KOPT-K1 (cell line): Measurements from ENCODE around the gene SORCS1.

Experiments
- H3K27ac ChIP-seq: fragments of 200-600 bp; sonication (generic); 2 replicates; pipeline ENCODE4 v1.5.1; 2016; ENCODE audit warnings: antibody characterized with exemption, mild to moderate bottlenecking, low read depth, low read length; ENCODE audit not compliant: poor library complexity, severe bottlenecking
- H3K36me3 ChIP-seq: fragments of 200-600 bp; sonication (generic); 2 replicates; pipeline ENCODE4 v1.5.1; 2017; ENCODE audit warnings: antibody characterized with exemption, mild to moderate bottlenecking, low read length, moderate library complexity; ENCODE audit not compliant: insufficient read depth
- H3K9me3 ChIP-seq: fragments of 200-600 bp; sonication (generic); 2 replicates; pipeline ENCODE4 v1.5.1; 2017; ENCODE audit warnings: antibody characterized with exemption, low read length, mild to moderate bottlenecking; ENCODE audit not compliant: insufficient read depth, poor library complexity, severe bottlenecking

Gene SORCS1

GRCh38 chr10:107002068-107002467, 162.4 kb downstream of the SORCS1 start:
- Histone ChIP-seq H3K27ac (no peak overlapping the region), H3K36me3 (no peaks in the 10 kb centered on the region)

GRCh38 chr10:106999118-106999707, 165.3 kb downstream of the SORCS1 start:
- no peaks in the 10 kb centered on the region for H3K9me3 ChIP-seq
- H3K27ac ChIP-seq: no peak overlapping the region
- H3K36me3 ChIP-seq: no peaks in the 10 kb centered on the region

More at GRCh38 chr10:107002068-107002467, 162.4 kb downstream of the SORCS1 start:
- no peaks in the 10 kb centered on the region for H3K9me3 ChIP-seq

- H3K27ac ChIP-seq: no peak overlapping the region
Observed at GRCh38 chr10:106997721-106998120, 166.8 kb downstream of the SORCS1 start.

GRCh38 chr10:106996510-106996909, 168.0 kb downstream of the SORCS1 start:
- no peaks in the 10 kb centered on the region for H3K36me3 ChIP-seq
- H3K9me3 ChIP-seq: no peaks in the 10 kb centered on the region
- H3K27ac ChIP-seq: no peak overlapping the region

More at GRCh38 chr10:106997721-106998120, 166.8 kb downstream of the SORCS1 start:
- Histone ChIP-seq H3K9me3 (no peaks in the 10 kb centered on the region), H3K36me3 (no peaks in the 10 kb centered on the region)

GRCh38 chr10:106992055-106992454, 172.5 kb downstream of the SORCS1 start:
- Histone ChIP-seq H3K9me3 (no peaks in the 10 kb centered on the region), H3K36me3 (no peaks in the 10 kb centered on the region), H3K27ac (no peak overlapping the region)

- H3K36me3 ChIP-seq: no peaks in the 10 kb centered on the region
Observed at GRCh38 chr10:106991091-106991490, 173.4 kb downstream of the SORCS1 start.

GRCh38 chr10:106987362-106987761, 177.1 kb downstream of the SORCS1 start:
- Histone ChIP-seq H3K36me3 (no peaks in the 10 kb centered on the region), H3K9me3 (no peaks in the 10 kb centered on the region), H3K27ac (no peak overlapping the region)

More at GRCh38 chr10:106991091-106991490, 173.4 kb downstream of the SORCS1 start:
- no peak overlapping the region for H3K27ac ChIP-seq
- no peaks in the 10 kb centered on the region for H3K9me3 ChIP-seq

GRCh38 chr10:106982268-106982667, 182.2 kb downstream of the SORCS1 start:
- H3K36me3 ChIP-seq: no peaks in the 10 kb centered on the region
- H3K9me3 ChIP-seq: no peaks in the 10 kb centered on the region
- no peak overlapping the region for H3K27ac ChIP-seq

- H3K9me3 ChIP-seq: no peaks in the 10 kb centered on the region
- H3K27ac ChIP-seq: no peak overlapping the region
- no peaks in the 10 kb centered on the region for H3K36me3 ChIP-seq
Observed at GRCh38 chr10:106981452-106982075, 182.9 kb downstream of the SORCS1 start.

GRCh38 chr10:106980495-106981451, 183.7 kb downstream of the SORCS1 start:
- Histone ChIP-seq H3K36me3 (no peaks in the 10 kb centered on the region), H3K9me3 (no peaks in the 10 kb centered on the region), H3K27ac (no peak overlapping the region)

- Histone ChIP-seq H3K9me3 (no peaks in the 10 kb centered on the region), H3K36me3 (no peaks in the 10 kb centered on the region), H3K27ac (no peak overlapping the region)
Observed at GRCh38 chr10:106978756-106979155, 185.8 kb downstream of the SORCS1 start.

- H3K36me3 ChIP-seq: no peaks in the 10 kb centered on the region
- no peaks in the 10 kb centered on the region for H3K9me3 ChIP-seq
- H3K27ac ChIP-seq: no peak overlapping the region
Observed at GRCh38 chr10:106973716-106974115, 190.8 kb downstream of the SORCS1 start.

GRCh38 chr10:106973288-106973687, 191.2 kb downstream of the SORCS1 start:
- Histone ChIP-seq H3K36me3 (no peaks in the 10 kb centered on the region), H3K9me3 (no peaks in the 10 kb centered on the region), H3K27ac (no peak overlapping the region)

GRCh38 chr10:106972381-106972780, 192.1 kb downstream of the SORCS1 start:
- Histone ChIP-seq H3K36me3 (no peaks in the 10 kb centered on the region), H3K27ac (no peak overlapping the region), H3K9me3 (no peaks in the 10 kb centered on the region)

- H3K27ac ChIP-seq: no peak overlapping the region
- H3K36me3 ChIP-seq: no peaks in the 10 kb centered on the region
- no peaks in the 10 kb centered on the region for H3K9me3 ChIP-seq
Observed at GRCh38 chr10:106971411-106971831, 193.1 kb downstream of the SORCS1 start.
